ENCODE measurements around the gene SNN. TPM values are rescaled to one million over a fixed set of nuclear protein-coding genes. Genes with fewer than 3 reads are reported as not detected.
A peak's percentile ranks its signal among the peaks of the same experiment; 100 is the strongest.

Gene SNN
- total and polyA plus RNA-seq, 9 donors = 8.0 to 40.3 (median 18.5) TPM

DNA sequence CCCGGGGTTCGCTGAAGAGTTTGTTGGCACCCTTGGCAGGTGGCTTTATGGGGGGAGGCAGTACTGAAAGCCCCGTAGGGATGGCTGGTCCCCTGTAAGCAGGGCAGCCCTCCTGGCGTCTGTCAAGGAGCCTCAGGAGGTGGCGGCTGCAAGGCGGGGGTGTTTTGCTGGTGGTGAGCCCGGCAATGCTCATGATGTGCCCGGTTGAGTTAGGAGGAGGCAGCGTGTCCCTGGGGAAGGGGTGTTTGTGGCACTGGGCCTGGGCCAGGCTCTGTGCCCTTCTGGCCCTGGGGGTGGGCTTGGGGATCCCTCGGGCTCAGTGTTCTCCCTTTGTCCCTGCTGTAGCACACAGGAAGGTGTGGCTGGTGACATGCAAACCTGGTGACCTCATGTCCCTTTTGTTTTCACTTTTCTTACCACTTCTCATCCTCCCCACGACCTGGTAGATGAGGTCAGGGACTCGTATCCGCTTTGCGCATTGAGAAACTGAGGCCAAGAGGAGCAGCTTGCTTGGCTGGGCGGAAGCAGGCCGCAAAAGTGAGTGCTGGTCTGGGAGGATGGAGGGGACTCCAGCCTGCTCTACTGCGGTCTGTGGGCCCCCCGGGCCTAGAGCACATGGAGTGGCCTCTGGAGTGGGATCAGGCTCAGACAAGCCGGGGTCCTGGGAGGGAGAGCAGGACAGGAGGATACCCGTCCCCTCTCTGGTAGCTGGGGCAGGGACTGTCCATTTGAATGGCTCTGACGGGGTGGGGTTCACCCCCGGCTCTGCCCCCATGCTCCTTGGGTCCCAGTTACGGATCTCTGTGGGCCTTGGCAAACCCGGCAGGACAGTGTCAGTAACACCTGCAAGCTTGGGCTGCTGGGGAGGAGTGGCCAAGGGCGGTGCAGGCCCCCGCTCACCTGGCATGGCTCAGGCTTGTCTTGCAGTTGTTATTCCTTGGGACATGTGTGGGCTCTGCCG is 2.2 kb downstream of the SNN start:
- Histone ChIP-seq H3K27me3 (no peaks in the 10 kb centered on the region), H3K27ac (peak overlapping the region; percentile 64), H3K36me3 (no peaks in the 10 kb centered on the region), H3K9me3 (no peaks in the 10 kb centered on the region), H3K4me1 (ENCODE audit: insufficient read depth) (peaks cover 37% of the 10 kb centered on the region), H3K4me3 (peak overlapping the region; percentile 66)
- intact Hi-C loops (cut with DNase I) = no loop called here
- 63 to 74% (median 70%) methylated on average over 20 to 27 of the region's 27 CpGs for WGBS, 3 donors
- peak in 2 of 5 donors; percentile 35 to 44 for DNase-seq
- TF ChIP-seq POLR2A (IDR thresholded peaks at IDR 0.05) = no peak
- TF ChIP-seq, protein P1, sequence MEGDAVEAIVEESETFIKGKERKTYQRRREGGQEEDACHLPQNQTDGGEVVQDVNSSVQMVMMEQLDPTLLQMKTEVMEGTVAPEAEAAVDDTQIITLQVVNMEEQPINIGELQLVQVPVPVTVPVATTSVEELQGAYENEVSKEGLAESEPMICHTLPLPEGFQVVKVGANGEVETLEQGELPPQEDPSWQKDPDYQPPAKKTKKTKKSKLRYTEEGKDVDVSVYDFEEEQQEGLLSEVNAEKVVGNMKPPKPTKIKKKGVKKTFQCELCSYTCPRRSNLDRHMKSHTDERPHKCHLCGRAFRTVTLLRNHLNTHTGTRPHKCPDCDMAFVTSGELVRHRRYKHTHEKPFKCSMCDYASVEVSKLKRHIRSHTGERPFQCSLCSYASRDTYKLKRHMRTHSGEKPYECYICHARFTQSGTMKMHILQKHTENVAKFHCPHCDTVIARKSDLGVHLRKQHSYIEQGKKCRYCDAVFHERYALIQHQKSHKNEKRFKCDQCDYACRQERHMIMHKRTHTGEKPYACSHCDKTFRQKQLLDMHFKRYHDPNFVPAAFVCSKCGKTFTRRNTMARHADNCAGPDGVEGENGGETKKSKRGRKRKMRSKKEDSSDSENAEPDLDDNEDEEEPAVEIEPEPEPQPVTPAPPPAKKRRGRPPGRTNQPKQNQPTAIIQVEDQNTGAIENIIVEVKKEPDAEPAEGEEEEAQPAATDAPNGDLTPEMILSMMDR (IDR thresholded peaks at IDR 0.05) = no peak
- TF ChIP-seq EP300 (IDR thresholded peaks at IDR 0.05) = no peak

DNA sequence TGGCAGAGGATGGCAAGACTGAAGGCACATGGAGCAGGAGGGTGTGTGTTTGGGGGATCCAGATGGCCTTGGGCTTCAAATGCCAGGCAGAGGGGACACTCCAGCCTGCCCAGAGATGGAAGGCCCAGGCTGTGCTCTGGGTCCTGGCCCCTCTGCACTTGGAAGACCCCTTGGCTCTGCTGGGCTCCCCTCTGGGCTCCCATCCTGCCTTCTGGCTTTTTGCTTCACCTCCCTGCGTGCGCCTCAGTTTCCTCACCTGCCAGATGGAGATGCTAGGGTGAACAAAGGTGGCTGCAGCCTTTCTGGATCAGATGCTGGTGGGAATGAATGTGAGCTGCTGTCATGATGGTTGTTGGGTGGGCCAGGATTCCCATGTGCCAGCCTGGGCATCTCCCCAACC is 3.0 kb downstream of the SNN start:
- Histone ChIP-seq H3K27ac (no peak overlapping the region), H3K9me3 (no peaks in the 10 kb centered on the region), H3K4me3 (no peak overlapping the region), H3K4me1 (ENCODE audit: insufficient read depth) (peaks cover 37% of the 10 kb centered on the region), H3K36me3 (no peaks in the 10 kb centered on the region), H3K27me3 (no peaks in the 10 kb centered on the region)
- 95 to 98% (median 96%) methylated on average over 2 of the region's 2 CpGs for WGBS, 3 donors
- intact Hi-C loops (cut with DNase I) = no loop called here
- TF ChIP-seq EP300 (IDR thresholded peaks at IDR 0.05) (no peak), POLR2A (IDR thresholded peaks at IDR 0.05) (no peak)
- TF ChIP-seq, protein P1 (IDR thresholded peaks at IDR 0.05) = no peak
- no peak for DNase-seq

DNA sequence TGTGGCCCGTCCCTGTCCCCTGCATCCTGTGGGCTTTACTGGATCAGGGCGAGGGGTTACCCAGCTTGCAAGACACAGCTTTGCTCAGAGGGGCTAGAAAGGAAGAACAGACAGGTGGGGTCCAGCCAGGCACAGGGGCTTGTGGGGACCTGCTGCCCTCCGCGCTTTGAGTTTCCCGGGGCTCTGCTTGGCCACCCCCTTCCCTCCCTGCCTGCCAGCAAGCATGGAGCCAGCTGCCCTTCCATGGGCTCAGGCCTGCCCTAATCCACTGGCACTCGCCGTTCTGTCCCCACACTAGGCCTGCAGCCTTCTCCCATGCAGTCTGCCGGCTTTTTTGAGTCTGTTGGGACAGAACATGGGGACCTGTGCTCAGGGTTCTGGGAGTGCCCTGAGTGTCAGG is 3.4 kb downstream of the SNN start:
- no peaks in the 10 kb centered on the region for H3K9me3 ChIP-seq
- H3K4me3 ChIP-seq = no peak overlapping the region
- no peak overlapping the region for H3K27ac ChIP-seq
- H3K36me3 ChIP-seq = no peaks in the 10 kb centered on the region
- peaks cover 37% of the 10 kb centered on the region for H3K4me1 ChIP-seq (ENCODE audit: insufficient read depth)
- TF ChIP-seq POLR2A (IDR thresholded peaks at IDR 0.05) (no peak), EP300 (IDR thresholded peaks at IDR 0.05) (no peak)
- TF ChIP-seq, protein P1 (IDR thresholded peaks at IDR 0.05) = no peak
- WGBS, 3 donors = 84 to 90% (median 90%) methylated on average over 7 to 8 of the region's 8 CpGs
- no peak for DNase-seq
- intact Hi-C loops (cut with DNase I) = no loop called here
- no peaks in the 10 kb centered on the region for H3K27me3 ChIP-seq

DNA sequence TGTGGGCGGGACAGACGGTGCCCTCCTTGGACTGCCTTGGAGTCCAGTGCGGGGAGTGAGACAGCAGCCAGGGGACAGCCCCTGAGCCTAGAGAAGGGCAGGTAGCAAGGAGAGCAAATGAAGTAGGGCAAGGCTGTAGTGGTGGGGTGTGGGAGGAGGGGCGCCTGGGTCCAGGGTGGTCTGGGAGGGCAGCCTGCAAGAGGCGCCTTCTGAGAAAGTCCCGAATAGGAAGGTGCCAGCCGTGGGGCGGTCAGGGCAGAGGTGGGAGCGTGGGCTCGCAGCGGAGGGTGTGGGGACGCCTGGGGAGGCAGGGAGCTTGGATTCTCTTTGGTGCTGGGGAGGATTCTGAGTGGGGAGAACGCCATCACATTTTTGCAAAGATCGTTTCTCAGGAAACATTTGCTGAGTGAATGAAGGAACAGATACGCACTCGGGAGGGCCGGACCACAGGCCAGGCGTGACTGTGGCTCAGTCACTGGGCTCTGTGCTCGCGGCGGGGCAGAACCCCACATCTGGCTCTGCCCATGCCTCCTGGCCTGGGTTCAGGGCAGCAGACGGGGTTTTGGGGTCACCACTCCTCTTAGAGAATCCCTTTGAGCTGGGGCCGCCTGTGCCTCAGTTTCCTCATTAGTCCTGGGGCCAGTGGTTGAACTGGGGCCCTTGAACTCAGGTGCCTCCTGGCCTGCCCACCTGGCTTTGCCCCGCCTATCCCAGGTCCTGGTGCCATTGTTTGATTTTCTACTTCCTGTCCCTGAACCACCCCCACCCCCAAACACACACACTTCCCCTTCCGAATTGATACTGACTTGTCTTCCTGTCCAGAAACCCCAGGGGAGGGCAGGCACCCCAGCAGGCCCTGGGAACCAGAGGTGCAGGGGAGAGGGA is 4.2 kb downstream of the SNN start:
- no peak overlapping the region for H3K4me3 ChIP-seq
- no peaks in the 10 kb centered on the region for H3K36me3 ChIP-seq
- intact Hi-C loops (cut with DNase I) = no loop called here
- H3K4me1 ChIP-seq (ENCODE audit: insufficient read depth) = peaks cover 37% of the 10 kb centered on the region
- no peak overlapping the region for H3K27ac ChIP-seq
- no peaks in the 10 kb centered on the region for H3K27me3 ChIP-seq
- 85 to 87% (median 87%) methylated on average over 25 of the region's 25 CpGs for WGBS, 3 donors
- DNase-seq = no peak
- TF ChIP-seq, protein P1 (IDR thresholded peaks at IDR 0.05) = no peak
- TF ChIP-seq EP300 (IDR thresholded peaks at IDR 0.05) = no peak
- no peak for TF ChIP-seq POLR2A (IDR thresholded peaks at IDR 0.05)
- no peaks in the 10 kb centered on the region for H3K9me3 ChIP-seq

All from ovary (tissue), 9 donors.